GM19238 (cell line): Measurements from ENCODE around the gene COL4A3.

Experiments
- DNase-seq: peaks from one replicate; pipeline ENCODE4 v3.0.0; 2011; ENCODE audit warnings: low spot score; ENCODE audit not compliant: insufficient read length

Gene COL4A3

GRCh38 chr2:227339098-227339599 lies 174.7 kb downstream of the COL4A3 start:
- DNase-seq: no peak

DNA sequence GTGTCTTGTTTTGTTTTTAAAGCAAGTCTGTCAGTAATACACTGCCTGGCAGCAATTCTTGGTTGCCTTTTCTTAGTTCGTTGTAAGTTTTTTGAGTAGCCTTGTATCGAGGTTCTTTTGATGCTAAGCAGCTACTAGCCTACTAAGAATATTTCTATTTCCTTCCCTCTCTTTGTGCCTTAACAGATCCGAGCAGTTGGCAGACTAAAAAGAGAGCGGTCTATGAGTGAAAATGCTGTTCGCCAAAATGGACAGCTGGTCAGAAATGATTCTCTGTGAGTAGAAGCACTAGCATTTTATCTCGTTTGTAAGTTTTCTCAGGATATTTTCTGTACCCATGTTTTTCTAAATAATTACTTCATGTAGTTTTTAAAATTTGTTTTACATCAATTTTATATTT lies 175.7 kb downstream of the COL4A3 start:
- no peak for DNase-seq

GRCh38 chr2:227341553-227341952 lies 177.1 kb downstream of the COL4A3 start:
- DNase-seq: no peak

DNA sequence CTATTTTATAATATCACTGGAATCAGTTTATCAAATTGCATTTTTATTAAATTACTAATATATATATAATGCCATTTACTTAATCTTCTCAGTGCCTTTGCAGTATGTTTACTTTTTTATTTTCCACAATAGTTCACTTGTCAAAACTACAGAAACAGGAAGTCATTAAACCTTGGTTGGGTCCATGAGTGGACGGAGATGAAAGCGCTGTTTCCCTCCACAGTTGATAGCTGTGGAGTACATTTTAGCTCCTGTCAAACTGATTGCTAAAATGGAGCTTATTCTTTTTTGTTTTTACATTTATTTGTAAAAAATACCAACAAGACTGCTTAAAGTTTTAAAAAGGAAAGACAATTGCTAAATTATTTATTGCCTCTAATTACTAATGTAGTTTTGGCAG lies 179.8 kb downstream of the COL4A3 start:
- DNase-seq: no peak

GRCh38 chr2:227347117-227347516 lies 182.7 kb downstream of the COL4A3 start:
- no peak for DNase-seq

- DNase-seq: no peak
Observed at GRCh38 chr2:227348324-227348723, 183.9 kb downstream of the COL4A3 start.

DNA sequence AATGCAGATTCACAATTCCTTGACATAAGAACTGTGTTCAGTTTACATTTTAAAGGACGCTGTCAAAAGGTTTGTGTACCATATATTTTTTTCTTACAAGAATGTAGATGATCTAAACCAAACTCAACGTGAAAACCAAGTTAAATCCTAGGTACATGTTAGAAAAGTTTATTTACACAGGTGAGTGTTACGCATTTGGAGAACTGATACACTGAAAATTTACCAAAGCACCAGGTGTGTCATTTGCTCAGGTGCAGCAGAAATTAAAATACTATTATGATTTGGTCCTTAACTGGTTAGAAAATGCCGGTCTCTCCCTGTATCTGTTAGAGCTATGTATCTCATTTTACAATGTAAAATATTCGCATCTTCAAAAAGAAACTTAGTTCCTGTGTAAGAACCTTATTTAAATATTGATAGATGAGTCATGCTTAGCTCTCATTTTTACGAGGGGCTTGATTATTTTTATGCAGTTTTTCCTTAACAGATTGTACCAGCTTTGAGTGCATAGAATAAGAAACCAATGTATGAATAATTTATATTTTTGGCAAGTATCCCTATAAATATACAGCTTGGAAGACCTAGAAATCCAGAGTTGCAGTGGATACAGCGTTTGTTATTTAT lies 185.7 kb downstream of the COL4A3 start:
- no peak for DNase-seq

DNA sequence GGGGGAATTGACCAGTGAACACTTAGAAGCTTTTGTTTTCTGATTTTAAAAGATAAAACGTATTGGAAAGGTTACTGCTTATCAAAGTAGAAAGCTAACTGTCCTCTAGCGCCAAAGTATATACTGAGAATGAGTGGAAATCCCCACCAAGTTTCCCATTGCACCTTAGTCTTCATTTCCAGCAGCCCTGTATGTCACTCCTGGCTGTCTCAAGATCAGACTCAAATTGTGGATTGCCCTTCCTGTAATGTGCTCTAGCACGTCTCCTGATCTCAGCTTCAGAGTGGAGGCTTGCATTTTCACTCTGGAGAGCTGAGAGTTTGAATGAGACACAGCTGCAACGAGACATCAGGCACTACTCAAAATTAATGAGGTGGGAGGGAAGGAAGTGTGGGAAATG lies 187.2 kb downstream of the COL4A3 start:
- DNase-seq: peak; percentile 3

GRCh38 chr2:227360351-227360750 lies 195.9 kb downstream of the COL4A3 start:
- DNase-seq: no peak

DNA sequence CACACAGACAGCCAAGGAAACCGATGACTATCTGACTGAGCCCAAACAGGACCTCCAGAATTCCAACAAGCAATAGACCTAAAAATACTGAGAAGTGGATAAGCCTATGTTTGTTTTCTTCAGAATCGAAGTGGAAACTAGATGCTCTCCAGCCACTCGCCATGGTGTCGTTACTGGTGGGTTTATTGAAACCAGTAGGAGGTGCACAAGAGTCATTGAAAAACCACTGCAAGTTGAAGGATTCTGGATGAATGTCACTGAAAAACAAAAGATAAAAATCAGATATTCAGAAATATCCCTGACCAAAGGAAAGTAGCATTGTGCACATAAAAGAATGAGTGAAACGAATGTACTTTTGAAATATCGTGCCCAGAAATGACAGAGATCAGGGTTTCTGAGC lies 199.3 kb downstream of the COL4A3 start:
- no peak for DNase-seq
